GM23338 (cell line): ENCODE data around the gene COL18A1. TPM values are rescaled to one million over a fixed set of nuclear protein-coding genes. Genes with fewer than 3 reads are reported as not detected.

Experiments used
- ATAC-seq: fragments of 200-7000 bp; cut with Tn5 transposase; 3 replicates; pipeline ENCODE4 v1.9.1; 2020
- DNase-seq: peaks from one replicate; pipeline ENCODE4 v3.0.0-alpha.2; 2015; ENCODE audit warnings: low spot score
- H2AFZ ChIP-seq: fragments of 200-600 bp; sonication (generic); 2 replicates; pipeline ENCODE4 v1.8.0; 2016; ENCODE audit warnings: antibody characterized with exemption, mild to moderate bottlenecking, moderate library complexity
- H3F3A ChIP-seq: fragments of 200-600 bp; sonication (generic); replicated peaks from 2 replicates; pipeline ENCODE4 v1.8.0; 2017; ENCODE audit warnings: antibody characterized with exemption, mixed run types, low read depth
- H3K27ac ChIP-seq: fragments of 200-600 bp; sonication (generic); 2 replicates; pipeline ENCODE4 v1.6.1; 2016; ENCODE audit warnings: low read depth
- H3K27me3 ChIP-seq: fragments of 200-600 bp; sonication (generic); 2 replicates; pipeline ENCODE4 v1.8.0; 2016; ENCODE audit warnings: mild to moderate bottlenecking, mixed run types, moderate library complexity; ENCODE audit not compliant: insufficient read depth
- H3K36me3 ChIP-seq: fragments of 200-600 bp; sonication (generic); 2 replicates; pipeline ENCODE4 v1.8.0; 2016; ENCODE audit warnings: mild to moderate bottlenecking; ENCODE audit not compliant: insufficient read depth
- H3K4me1 ChIP-seq: fragments of 200-600 bp; sonication (generic); 2 replicates; pipeline ENCODE4 v1.8.0; 2016; ENCODE audit warnings: mild to moderate bottlenecking, moderate library complexity; ENCODE audit not compliant: insufficient read depth
- H3K4me2 ChIP-seq: fragments of 200-600 bp; sonication (generic); 2 replicates; pipeline ENCODE4 v1.7.1; 2017; ENCODE audit warnings: mixed run types
- H3K4me3 ChIP-seq: fragments of 200-600 bp; sonication (generic); 2 replicates; pipeline ENCODE4 v1.6.1; 2016; ENCODE audit warnings: mixed run types
- H3K79me2 ChIP-seq: fragments of 200-600 bp; sonication (generic); replicated peaks from 2 replicates; pipeline ENCODE4 v1.8.0; 2017; ENCODE audit warnings: mild to moderate bottlenecking; ENCODE audit not compliant: insufficient read depth
- H3K9me2 ChIP-seq: fragments of 200-600 bp; sonication (generic); 2 replicates; pipeline ENCODE4 v1.8.0; 2017; ENCODE audit not compliant: insufficient read depth
- H4K20me1 ChIP-seq: fragments of 200-600 bp; sonication (generic); replicated peaks from 2 replicates; pipeline ENCODE4 v1.8.0; 2017; ENCODE audit warnings: mild to moderate bottlenecking; ENCODE audit not compliant: insufficient read depth
- H3K27ac Mint-ChIP-seq: 2 replicates; pipeline ENCODE4 v1.8.0; 2020; ENCODE audit warnings: inconsistent platforms, mild to moderate bottlenecking, moderate library complexity, mixed read lengths
- H3K27me3 Mint-ChIP-seq: 3 replicates; pipeline ENCODE4 v1.8.0; 2022; ENCODE audit warnings: low read depth, mild to moderate bottlenecking, moderate library complexity, mixed read lengths, inconsistent platforms; ENCODE audit not compliant: insufficient read depth, poor library complexity
- H3K36me3 Mint-ChIP-seq: 3 replicates; pipeline ENCODE4 v1.8.0; 2021; ENCODE audit warnings: low read depth, mild to moderate bottlenecking, inconsistent platforms, moderate library complexity, mixed read lengths
- H3K4me1 Mint-ChIP-seq: 3 replicates; pipeline ENCODE4 v1.8.0; 2020; ENCODE audit warnings: mild to moderate bottlenecking, inconsistent platforms, mixed read lengths
- H3K4me3 Mint-ChIP-seq: 3 replicates; pipeline ENCODE4 v1.8.0; 2021; ENCODE audit warnings: moderate library complexity, mild to moderate bottlenecking, inconsistent platforms, mixed read lengths
- H3K9me3 Mint-ChIP-seq: 3 replicates; pipeline ENCODE4 v1.8.0; 2020; ENCODE audit warnings: moderate library complexity, mild to moderate bottlenecking, inconsistent platforms, mixed read lengths
- CTCF ChIP-seq, 2 experiments: fragments of 200-600 bp in 1 of 2; sonication (generic) in 1 of 2; conservative IDR thresholded peaks; 2 replicates each; pipeline versions ENCODE4 v1.5.1 to v1.6.1; 2016 to 2017; ENCODE audit warnings: antibody characterized with exemption in 2 of 2, low read depth in 2 of 2, mild to moderate bottlenecking in 2 of 2, moderate library complexity in 1 of 2
- JUNB ChIP-seq: IDR thresholded peaks from one replicate; pipeline ENCODE4 v1.6.1; 2016; ENCODE audit warnings: antibody characterized with exemption; ENCODE audit not compliant: unreplicated experiment
- ZNF114 ChIP-seq: fragments of 250-450 bp; sonication (Bioruptor Pico); IDR thresholded peaks from 2 replicates; pipeline ENCODE4 v1.5.0; 2020; ENCODE audit warnings: mild to moderate bottlenecking, moderate library complexity
- ZNF462 ChIP-seq: fragments of 250-450 bp; sonication (Bioruptor Pico); IDR thresholded peaks from 2 replicates; pipeline ENCODE4 v1.5.0; 2020; ENCODE audit warnings: mild to moderate bottlenecking, moderate library complexity
- polyA plus RNA-seq: library from polyadenylated mRNA; unstranded; fragments of >200 nt; fragmentation: Nextera tagmentation; extraction: Ambion mirVana; gene quantifications from 2 replicates; pipeline ENCODE4 v1.2.1, GENCODE V29; 2016
- total RNA-seq: library from RNA; depleted of rRNA; stranded (reverse); fragments of >200 nt; shearing (Covaris generic); gene quantifications from 2 replicates; pipeline ENCODE4 v1.2.3, GENCODE V29; 2014

The COL18A1 gene
- total and polyA plus RNA-seq, 2 experiments from 2014 or later: 38.4 to 430 TPM

GRCh38 chr21:45464309-45464708 lies 59.3 kb downstream of the COL18A1 start (continued):
- no peak for TF ChIP-seq ZNF462 (CRISPR knock-in tag)
- TF ChIP-seq ZNF114 (CRISPR knock-in tag): no peak

GRCh38 chr21:45465105-45465504 lies 60.1 kb downstream of the COL18A1 start:
- Histone ChIP-seq H3K27ac (no peak overlapping the region), H3K27me3 (no peaks in the 10 kb centered on the region), H2AFZ (no peak overlapping the region), H3K79me2 (peaks cover 82% of the 10 kb centered on the region), H3K4me1 (peaks cover 7% of the 10 kb centered on the region; the same call in 1 of the 2 replicates), H4K20me1 (peaks cover 18% of the 10 kb centered on the region), H3K9me2 (no peaks in the 10 kb centered on the region), H3K36me3 (no peaks in the 10 kb centered on the region; the same call in 1 of the 2 replicates), H3F3A (0 out of 2 replicates have a peak, but pooled peaks cover 7% of the 10 kb centered on the region), H3K4me2 (no peak overlapping the region), H3K4me3 (no peak overlapping the region)
- Mint-ChIP-seq H3K9me3 (peaks cover 8% of the 10 kb centered on the region), H3K27ac (peak overlapping the region; percentile 20; the same call in 1 of the 2 replicates), H3K27me3 (peaks cover 17% of the 10 kb centered on the region), H3K4me3 (no peak overlapping the region), H3K4me1 (peaks cover 13% of the 10 kb centered on the region; the same call in 1 of the 3 replicates), H3K36me3 (peaks cover 56% of the 10 kb centered on the region)
- ATAC-seq (no peak), DNase-seq (no peak)
- TF ChIP-seq CTCF (conservative IDR thresholded peaks at IDR 0.05; ENCODE audit: low read depth in 2 of 2) (no peak), JUNB (no peak)
